Esophagus muscularis mucosa (tissue), 4 donors: Measurements from ENCODE around the gene NTPCR. TPM values are rescaled to one million over a fixed set of nuclear protein-coding genes. Genes with fewer than 3 reads are reported as not detected.
"Not testable (repeated sequence)": the region's sequence is repeated elsewhere in the genome, so short reads cannot be mapped to it uniquely, and the experiment has no call there.

Source experiments
- DNase-seq: peaks from one replicate; pipeline ENCODE4 v3.0.0-alpha.2; 2017; ENCODE audit errors: extremely low spot score
- H3K27ac ChIP-seq, 4 donors: fragments of 200-600 bp; sonication (generic); replicated peaks in 1 of 4; 1 replicate in 3 of 4; 2 replicates in 1 of 4; pipeline ENCODE4 v1.5.1; 2016 to 2019; ENCODE audit warnings: mild to moderate bottlenecking in 1 of 4
- H3K27me3 ChIP-seq, 4 donors: fragments of 200-600 bp; sonication (generic); one replicate each; pipeline versions ENCODE4 v1.5.1 to v1.6.0; 2016 to 2019
- H3K36me3 ChIP-seq, 4 donors: fragments of 200-600 bp; sonication (generic); one replicate each; pipeline ENCODE4 v1.5.1; 2016 to 2019
- H3K4me1 ChIP-seq, 4 donors: fragments of 200-600 bp; sonication (generic); one replicate each; pipeline ENCODE4 v1.5.1; 2016 to 2019
- H3K4me3 ChIP-seq, 4 donors: fragments of 200-600 bp; sonication (generic); 1 replicate in 2 of 4; 2 replicates in 2 of 4; pipeline ENCODE4 v1.5.1; 2016 to 2019; ENCODE audit warnings: mild to moderate bottlenecking in 4 of 4, moderate library complexity in 1 of 4
- H3K9me3 ChIP-seq, 4 donors: fragments of 200-600 bp; sonication (generic); 1 replicate in 3 of 4; 2 replicates in 1 of 4; pipeline ENCODE4 v1.5.1; 2016 to 2019
- CTCF ChIP-seq, 3 experiments: fragments of 200-600 bp in 2 of 3; fragments of 450-650 bp in 1 of 3; sonication (generic) in 2 of 3; IDR thresholded peaks; one replicate each; pipeline ENCODE4 v1.5.1; 2017 to 2019; ENCODE audit warnings: antibody characterized with exemption in 3 of 3, mild to moderate bottlenecking in 2 of 3, moderate library complexity in 1 of 3
- EP300 ChIP-seq: sonication (generic); formaldehyde crosslinking; IDR thresholded peaks from one replicate; pipeline ENCODE4 v1.6.1; 2017; ENCODE audit warnings: antibody characterized with exemption
- POLR2A ChIP-seq: fragments of 450-650 bp; IDR thresholded peaks from one replicate; pipeline ENCODE4 v1.6.1; 2017; ENCODE audit warnings: antibody characterized with exemption, moderate library complexity, mild to moderate bottlenecking, low read depth
- POLR2AphosphoS5 ChIP-seq, 2 donors: sonication (generic); formaldehyde crosslinking; IDR thresholded peaks; one replicate each; pipeline ENCODE4 v1.6.1; 2017; ENCODE audit warnings: antibody characterized with exemption in 2 of 2
- WGBS: methylation state at CpG from one replicate; pipeline ENCODE4 v1.1.5; 2018; 5-methylcytosine and 5-hydroxymethylcytosine counted together
- intact Hi-C: fragments of 100-400 bp; cut with DNase I; formaldehyde crosslinking; loops from one replicate; pipeline ENCODE4 v1.15.1; 2023
- total RNA-seq, 4 donors: library from RNA; depleted of rRNA; stranded (reverse); fragments of >200 nt; gene quantifications; one replicate each; pipeline versions ENCODE4 v1.1.0 to v1.2.1, GENCODE V29; 2016

The NTPCR gene
- total RNA-seq, 4 donors from 2014 or later, result 21.7 to 26.6 (median 24.6) TPM

GRCh38 chr1:232998646-232999045 is 48.2 kb downstream of the NTPCR start:
- peaks cover 0 to 39% (median 12%) of the 10 kb centered on the region in 4 donors for H3K36me3 ChIP-seq
- TF ChIP-seq POLR2AphosphoS5 (IDR thresholded peaks at IDR 0.05) (no peak), CTCF (IDR thresholded peaks at IDR 0.05) (no peak), EP300 (no peak), POLR2A (no peak)
- H3K27ac ChIP-seq, result no peak overlapping the region
- no peaks in the 10 kb centered on the region for H3K4me1 ChIP-seq
- no peak overlapping the region for H3K4me3 ChIP-seq
- 62% methylated on average over 3 of the region's 3 CpGs for WGBS
- intact Hi-C loops, result no loop called here
- DNase-seq, result no peak
- H3K9me3 ChIP-seq, result no peaks in the 10 kb centered on the region
- no peaks in the 10 kb centered on the region for H3K27me3 ChIP-seq

- TF ChIP-seq CTCF (IDR thresholded peaks at IDR 0.05) (no peak), EP300 (no peak), POLR2A (no peak), POLR2AphosphoS5 (IDR thresholded peaks at IDR 0.05) (no peak)
- intact Hi-C loops, result no loop called here
- Histone ChIP-seq H3K4me1 (no peaks in the 10 kb centered on the region), H3K27me3 (no peaks in the 10 kb centered on the region), H3K36me3 (peaks cover 0 to 39% (median 12%) of the 10 kb centered on the region in 4 donors), H3K4me3 (no peak overlapping the region), H3K9me3 (no peaks in the 10 kb centered on the region), H3K27ac (no peak overlapping the region)
- no peak for DNase-seq
- WGBS, result 97% methylated on average over 16 of the region's 16 CpGs
Observed at GRCh38 chr1:232999956-233000625, 49.7 kb downstream of the NTPCR start.

DNA sequence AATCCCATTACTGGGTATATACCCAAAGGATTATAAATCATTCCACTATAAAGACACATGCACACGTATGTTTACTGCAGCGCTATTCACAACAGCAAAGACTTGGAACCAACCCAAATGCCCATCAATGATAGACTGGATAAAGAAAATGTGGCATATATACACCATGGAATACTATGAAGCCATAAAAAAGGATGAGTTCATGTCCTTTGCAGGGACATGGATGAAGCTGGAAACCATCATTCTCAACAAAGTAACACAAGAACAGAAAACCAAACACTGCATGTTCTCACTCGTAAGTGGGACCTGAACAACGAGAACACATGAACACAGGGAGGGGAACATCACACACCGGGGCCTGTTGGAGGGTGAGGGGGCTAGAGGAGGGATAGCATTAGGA is 53.2 kb downstream of the NTPCR start:
- H3K9me3 ChIP-seq, intact Hi-C loops, H3K4me1 ChIP-seq, H3K27me3 ChIP-seq, H3K4me3 ChIP-seq, H3K27ac ChIP-seq, DNase-seq: not testable (repeated sequence)
- peaks cover 0 to 21% (median 5%) of the 10 kb centered on the region in 4 donors for H3K36me3 ChIP-seq
- 92% methylated on average over 5 of the region's 5 CpGs for WGBS

- Histone ChIP-seq H3K4me1 (no peaks in the 10 kb centered on the region), H3K27ac (no peak overlapping the region), H3K36me3 (peaks cover 0 to 13% (median 5%) of the 10 kb centered on the region in 4 donors), H3K9me3 (no peaks in the 10 kb centered on the region), H3K4me3 (no peak overlapping the region), H3K27me3 (no peaks in the 10 kb centered on the region)
- intact Hi-C loops, result no loop called here
- no peak for DNase-seq
- 91% methylated on average over 9 of the region's 9 CpGs for WGBS
- TF ChIP-seq EP300 (no peak), POLR2AphosphoS5 (IDR thresholded peaks at IDR 0.05) (no peak), CTCF (IDR thresholded peaks at IDR 0.05) (no peak), POLR2A (no peak)
Observed at GRCh38 chr1:233004451-233004850, 54.0 kb downstream of the NTPCR start.

- intact Hi-C loops, result no loop called here
- DNase-seq, result no peak
- WGBS, result 96% methylated on average over 5 of the region's 5 CpGs
- Histone ChIP-seq H3K4me3 (no peak overlapping the region), H3K36me3 (peaks cover 0 to 7% (median 1%) of the 10 kb centered on the region in 4 donors), H3K27me3 (no peaks in the 10 kb centered on the region), H3K27ac (no peak overlapping the region), H3K9me3 (no peaks in the 10 kb centered on the region), H3K4me1 (no peaks in the 10 kb centered on the region)
- no peak for TF ChIP-seq POLR2AphosphoS5 (IDR thresholded peaks at IDR 0.05)
- no peak for TF ChIP-seq POLR2A
- TF ChIP-seq EP300, result no peak
- no peak for TF ChIP-seq CTCF (IDR thresholded peaks at IDR 0.05)
Observed at GRCh38 chr1:233005156-233005555, 54.7 kb downstream of the NTPCR start.
